KOPT-K1 (cell line): ENCODE results near the gene TMEM184A.

ENCODE experiments used
- H3K27ac ChIP-seq: fragments of 200-600 bp; sonication (generic); 2 replicates; pipeline ENCODE4 v1.5.1; 2016; ENCODE audit warnings: antibody characterized with exemption, mild to moderate bottlenecking, low read depth, low read length; ENCODE audit not compliant: poor library complexity, severe bottlenecking
- H3K36me3 ChIP-seq: fragments of 200-600 bp; sonication (generic); 2 replicates; pipeline ENCODE4 v1.5.1; 2017; ENCODE audit warnings: antibody characterized with exemption, mild to moderate bottlenecking, low read length, moderate library complexity; ENCODE audit not compliant: insufficient read depth
- H3K9me3 ChIP-seq: fragments of 200-600 bp; sonication (generic); 2 replicates; pipeline ENCODE4 v1.5.1; 2017; ENCODE audit warnings: antibody characterized with exemption, low read length, mild to moderate bottlenecking; ENCODE audit not compliant: insufficient read depth, poor library complexity, severe bottlenecking

TMEM184A gene

GRCh38 chr7:1535701-1536454 lies 20.1 kb downstream of the TMEM184A start:
- H3K27ac ChIP-seq: no peak overlapping the region
- H3K9me3 ChIP-seq: no peaks in the 10 kb centered on the region
- H3K36me3 ChIP-seq: peaks cover 86% of the 10 kb centered on the region

GRCh38 chr7:1535100-1535458 lies 20.9 kb downstream of the TMEM184A start:
- Histone ChIP-seq H3K36me3 (peaks cover 79% of the 10 kb centered on the region), H3K9me3 (no peaks in the 10 kb centered on the region), H3K27ac (no peak overlapping the region)

GRCh38 chr7:1534330-1535099 lies 21.5 kb downstream of the TMEM184A start:
- Histone ChIP-seq H3K9me3 (no peaks in the 10 kb centered on the region), H3K36me3 (peaks cover 73% of the 10 kb centered on the region), H3K27ac (no peak overlapping the region)

GRCh38 chr7:1533547-1534329 lies 22.3 kb downstream of the TMEM184A start:
- peaks cover 65% of the 10 kb centered on the region for H3K36me3 ChIP-seq
- H3K27ac ChIP-seq: no peak overlapping the region
- H3K9me3 ChIP-seq: no peaks in the 10 kb centered on the region

GRCh38 chr7:1533255-1533546 lies 22.8 kb downstream of the TMEM184A start:
- Histone ChIP-seq H3K27ac (no peak overlapping the region), H3K36me3 (peaks cover 60% of the 10 kb centered on the region), H3K9me3 (no peaks in the 10 kb centered on the region)

- Histone ChIP-seq H3K9me3 (no peaks in the 10 kb centered on the region), H3K36me3 (peaks cover 54% of the 10 kb centered on the region), H3K27ac (no peak overlapping the region)
Measured at GRCh38 chr7:1532456-1533254, 23.4 kb downstream of the TMEM184A start.

- peaks cover 48% of the 10 kb centered on the region for H3K36me3 ChIP-seq
Measured at GRCh38 chr7:1531979-1532455, 24.0 kb downstream of the TMEM184A start.

GRCh38 chr7:1531263-1531978 lies 24.6 kb downstream of the TMEM184A start:
- Histone ChIP-seq H3K27ac (peak overlapping the region; percentile 75), H3K9me3 (no peaks in the 10 kb centered on the region), H3K36me3 (peaks cover 42% of the 10 kb centered on the region)

More at GRCh38 chr7:1531979-1532455, 24.0 kb downstream of the TMEM184A start:
- Histone ChIP-seq H3K9me3 (no peaks in the 10 kb centered on the region), H3K27ac (peak overlapping the region; percentile 75)

- no peaks in the 10 kb centered on the region for H3K9me3 ChIP-seq
- peaks cover 37% of the 10 kb centered on the region for H3K36me3 ChIP-seq
- peak overlapping the region; percentile 75 for H3K27ac ChIP-seq
Measured at GRCh38 chr7:1530946-1531262, 25.1 kb downstream of the TMEM184A start.

- Histone ChIP-seq H3K27ac (peak overlapping the region; percentile 75), H3K9me3 (no peaks in the 10 kb centered on the region), H3K36me3 (peaks cover 23% of the 10 kb centered on the region)
Measured at GRCh38 chr7:1529383-1530116, 26.5 kb downstream of the TMEM184A start.

GRCh38 chr7:1526271-1526754 lies 29.7 kb downstream of the TMEM184A start:
- H3K9me3 ChIP-seq: no peaks in the 10 kb centered on the region
- no peaks in the 10 kb centered on the region for H3K36me3 ChIP-seq
- H3K27ac ChIP-seq: no peak overlapping the region

GRCh38 chr7:1525409-1525808 lies 30.6 kb downstream of the TMEM184A start:
- H3K36me3 ChIP-seq: no peaks in the 10 kb centered on the region
- H3K27ac ChIP-seq: no peak overlapping the region
- no peaks in the 10 kb centered on the region for H3K9me3 ChIP-seq

GRCh38 chr7:1523844-1524243 lies 32.2 kb downstream of the TMEM184A start:
- no peaks in the 10 kb centered on the region for H3K36me3 ChIP-seq
- H3K27ac ChIP-seq: no peak overlapping the region
- H3K9me3 ChIP-seq: peaks cover 6% of the 10 kb centered on the region
